GM13977 (cell line): ENCODE measurements around the gene GSG1L.
"Not testable (repeated sequence)": the region's sequence is repeated elsewhere in the genome, so short reads cannot be mapped to it uniquely, and the experiment has no call there.

Source experiments
- DNase-seq: peaks from one replicate; pipeline ENCODE4 v3.0.0; 2012; ENCODE audit warnings: low spot score
- in situ Hi-C: fragments of 300-500 bp; cut with MboI; formaldehyde crosslinking; loops from one replicate; pipeline ENCODE4 v1.12.0; 2022; ENCODE audit warnings: low sequenced_read_pairs, low pct_unique_long_range_greater_than_20kb, mixed read lengths, inconsistent platforms; ENCODE audit not compliant: unreplicated experiment
- TF ChIP-seq, protein P1 (sequence below): IDR thresholded peaks from 2 replicates; pipeline ENCODE4 v1.5.1; 2012; ENCODE audit warnings: mild to moderate bottlenecking, control low read depth; ENCODE audit not compliant: insufficient read depth; ENCODE audit errors: extremely low read depth, missing control alignments

Gene GSG1L

GRCh38 chr16:27951489-27952120, 111.9 kb downstream of the GSG1L start:
- TF ChIP-seq, protein P1, sequence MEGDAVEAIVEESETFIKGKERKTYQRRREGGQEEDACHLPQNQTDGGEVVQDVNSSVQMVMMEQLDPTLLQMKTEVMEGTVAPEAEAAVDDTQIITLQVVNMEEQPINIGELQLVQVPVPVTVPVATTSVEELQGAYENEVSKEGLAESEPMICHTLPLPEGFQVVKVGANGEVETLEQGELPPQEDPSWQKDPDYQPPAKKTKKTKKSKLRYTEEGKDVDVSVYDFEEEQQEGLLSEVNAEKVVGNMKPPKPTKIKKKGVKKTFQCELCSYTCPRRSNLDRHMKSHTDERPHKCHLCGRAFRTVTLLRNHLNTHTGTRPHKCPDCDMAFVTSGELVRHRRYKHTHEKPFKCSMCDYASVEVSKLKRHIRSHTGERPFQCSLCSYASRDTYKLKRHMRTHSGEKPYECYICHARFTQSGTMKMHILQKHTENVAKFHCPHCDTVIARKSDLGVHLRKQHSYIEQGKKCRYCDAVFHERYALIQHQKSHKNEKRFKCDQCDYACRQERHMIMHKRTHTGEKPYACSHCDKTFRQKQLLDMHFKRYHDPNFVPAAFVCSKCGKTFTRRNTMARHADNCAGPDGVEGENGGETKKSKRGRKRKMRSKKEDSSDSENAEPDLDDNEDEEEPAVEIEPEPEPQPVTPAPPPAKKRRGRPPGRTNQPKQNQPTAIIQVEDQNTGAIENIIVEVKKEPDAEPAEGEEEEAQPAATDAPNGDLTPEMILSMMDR = no peak
- in situ Hi-C loops = no loop called here
- no peak for DNase-seq

DNA sequence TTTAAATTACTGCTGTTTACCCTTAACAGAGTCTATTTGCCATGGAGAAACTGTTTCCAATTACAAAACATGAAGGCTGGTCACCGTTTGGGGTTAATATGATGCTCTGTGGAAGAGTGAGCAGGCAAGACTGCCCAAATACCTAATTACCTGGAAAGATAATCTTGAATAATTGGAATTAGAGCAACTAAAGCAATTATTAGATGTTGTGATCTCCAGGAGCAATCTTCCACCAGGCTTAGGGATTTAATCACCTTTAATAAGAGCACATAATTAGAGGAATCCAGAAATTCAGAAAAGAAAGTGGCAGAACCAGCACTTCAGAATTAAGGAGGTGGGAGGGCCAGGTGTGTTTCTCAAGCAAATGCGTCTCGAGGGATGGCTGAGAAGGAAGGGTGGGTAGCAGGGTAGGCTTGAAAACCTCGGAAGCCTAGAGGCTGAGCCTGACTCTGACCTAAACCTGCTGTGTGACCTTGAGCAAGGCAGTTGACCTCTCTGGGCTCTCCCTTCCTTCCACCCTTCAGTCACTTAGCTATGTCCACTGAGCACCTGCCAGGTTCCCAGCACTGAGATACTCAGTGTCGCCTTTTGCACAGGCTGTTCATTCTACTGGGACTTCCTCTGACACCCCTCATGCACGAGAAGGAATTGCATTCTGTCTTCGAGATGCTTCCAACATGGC, 113.2 kb downstream of the GSG1L start:
- in situ Hi-C loops = no loop called here
- TF ChIP-seq, protein P1 = no peak
- DNase-seq = no peak

DNA sequence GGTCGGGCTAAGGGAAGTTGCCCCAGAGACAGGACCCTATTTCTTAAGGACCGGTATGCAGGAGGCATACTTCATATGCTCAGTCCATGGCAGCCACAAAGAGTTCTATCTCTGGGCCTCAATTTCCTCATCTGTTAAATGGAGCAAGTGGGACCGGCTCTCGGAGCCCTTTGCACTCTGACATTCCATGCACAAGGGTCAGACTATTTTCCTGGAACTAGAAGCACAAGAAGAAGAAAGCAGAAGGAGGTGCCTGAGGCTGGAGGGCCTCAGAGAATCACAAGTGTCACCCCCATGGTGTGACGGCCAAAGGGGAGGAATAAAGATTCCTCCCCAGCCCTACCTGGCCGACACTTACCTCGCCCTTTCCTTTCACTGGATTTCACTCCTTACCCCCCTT, 115.8 kb downstream of the GSG1L start:
- TF ChIP-seq, protein P1 = no peak
- in situ Hi-C loops = no loop called here
- DNase-seq = no peak

DNA sequence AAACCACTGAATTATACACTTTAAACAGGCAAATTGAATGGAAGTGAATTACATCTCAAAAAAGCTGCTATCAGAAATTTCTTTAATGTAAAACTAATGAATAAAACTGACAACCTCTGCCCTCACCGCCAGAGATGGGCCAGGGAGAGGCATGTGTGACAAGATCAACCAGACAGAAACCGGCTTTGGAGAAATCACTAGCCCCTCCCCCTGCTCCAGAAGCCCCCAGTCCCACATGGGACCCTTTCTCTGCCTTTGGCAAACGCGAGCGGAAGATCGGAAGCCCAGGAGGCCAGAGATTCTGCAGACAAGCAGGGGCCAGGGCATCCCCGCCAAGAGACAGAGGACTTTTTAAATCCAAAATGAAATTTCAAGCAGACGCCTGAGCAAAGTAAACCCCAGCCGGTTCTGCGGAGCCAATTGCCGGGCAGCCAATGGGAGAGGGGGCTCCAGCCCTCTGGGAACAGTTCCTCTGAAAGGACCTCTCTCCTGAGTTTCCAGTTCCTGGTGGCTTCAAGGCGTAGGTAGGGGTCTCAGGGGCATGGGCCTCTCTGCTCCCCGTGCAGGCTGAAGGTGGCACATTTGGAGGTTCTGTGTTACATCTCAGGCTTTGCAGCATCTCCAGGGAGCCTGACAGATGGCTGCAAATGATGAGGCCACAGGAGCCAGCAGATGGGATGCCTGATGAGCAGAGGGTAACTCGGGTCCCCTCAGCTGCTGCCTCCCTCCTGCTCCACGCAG, 118.1 kb downstream of the GSG1L start:
- in situ Hi-C loops = no loop called here
- TF ChIP-seq, protein P1 = no peak
- no peak for DNase-seq

DNA sequence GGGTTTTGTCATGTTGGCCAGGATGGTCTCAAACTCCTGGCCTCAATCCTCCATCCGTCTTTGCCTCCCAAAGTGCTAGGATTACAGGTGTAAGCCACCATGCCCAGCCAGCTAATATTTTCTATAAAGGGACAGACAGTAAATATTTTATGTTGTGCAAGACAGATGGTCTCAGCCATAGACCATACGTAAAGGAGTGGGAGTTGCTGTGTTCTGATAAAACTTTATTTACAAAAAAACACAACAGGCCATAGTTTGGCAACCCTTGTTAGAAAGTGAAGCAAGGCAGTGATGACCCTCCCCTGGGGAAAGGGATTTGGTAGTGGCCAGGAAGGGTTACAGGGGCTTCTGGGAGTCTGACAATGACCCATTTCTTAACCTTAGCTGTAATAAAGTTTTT, 119.7 kb downstream of the GSG1L start:
- in situ Hi-C loops = no loop called here
- DNase-seq = no peak
- TF ChIP-seq, protein P1 = no peak

DNA sequence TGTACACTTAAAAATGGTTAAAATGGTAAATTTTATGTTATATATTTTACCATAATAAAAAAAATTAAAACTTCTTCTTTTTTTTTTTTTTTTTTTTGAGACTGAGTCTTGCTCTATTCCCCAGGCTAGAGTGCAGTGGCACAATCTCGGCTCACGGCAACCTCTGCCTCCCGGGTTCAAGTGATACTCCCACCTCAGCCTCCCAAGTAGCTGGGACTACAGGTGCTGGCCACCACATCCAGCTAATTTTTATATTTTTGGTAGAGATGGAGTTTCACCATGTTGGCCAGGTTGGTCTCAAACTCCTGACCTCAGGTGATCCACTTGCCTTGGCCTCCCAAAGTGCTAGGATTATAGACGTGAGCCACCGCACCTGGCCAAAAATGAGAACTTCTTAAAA, 121.4 kb downstream of the GSG1L start:
- DNase-seq, in situ Hi-C loops: not testable (repeated sequence)

DNA sequence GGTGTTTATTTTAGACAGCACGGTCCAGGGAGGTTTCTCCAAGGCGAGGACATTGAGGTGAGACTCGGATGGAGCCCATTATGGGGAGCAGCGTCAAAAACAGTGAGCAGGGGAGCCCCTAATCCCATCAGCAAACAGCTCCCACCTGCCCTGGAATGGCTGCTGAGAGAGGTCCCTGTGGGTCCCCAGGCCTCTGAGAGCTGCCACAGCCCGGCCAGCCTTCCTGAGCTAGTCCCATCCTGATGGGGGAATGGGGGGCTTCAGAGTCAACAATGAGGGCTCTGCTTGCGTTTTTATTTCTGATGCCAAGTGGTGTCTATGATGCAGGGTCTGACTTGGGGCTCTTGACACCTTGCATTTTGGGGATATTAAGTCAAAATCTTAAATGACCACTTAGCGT, 128.4 kb downstream of the GSG1L start:
- DNase-seq = no peak
- TF ChIP-seq, protein P1 = no peak
- in situ Hi-C loops = no loop called here
